DMS153 treated with DMSO at 0.1 percent for 48 hours (cell line): ENCODE results near the gene LGALS1.

Experiments
- DNase-seq: peaks from one replicate; lab custom pipeline; 2025; ENCODE audit not compliant: unreplicated experiment; lab: John Stamatoyannopoulos, UW

Gene LGALS1

GRCh38 chr22:37674951-37675929, at the start of gene LGALS1:
TSS of gene LGALS1 (plus strand) at chr22:37675636. CDS start at chr22:37675703, 67 bp downstream.
- DNase-seq: peak; percentile 45

DNA sequence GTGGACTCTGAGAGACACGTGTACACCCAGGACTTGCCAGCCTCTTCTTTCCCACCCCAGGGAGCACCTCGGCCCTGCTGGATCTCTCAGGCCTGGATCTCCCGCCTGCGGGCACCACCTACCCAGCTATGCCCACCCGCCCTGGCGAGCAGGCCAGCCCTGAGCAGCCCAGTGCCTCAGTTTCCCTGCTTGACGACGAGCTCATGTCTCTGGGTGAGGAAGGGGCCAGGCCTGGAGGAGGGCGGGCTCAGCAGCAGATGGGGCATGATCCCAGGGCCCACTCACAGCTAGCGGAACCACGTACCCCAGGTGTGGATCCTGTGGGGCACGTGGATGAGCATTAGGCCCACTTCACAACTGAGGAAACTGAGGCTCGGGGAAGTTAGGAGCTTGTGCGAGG, 49.7 kb upstream of the LGALS1 start:
- DNase-seq: no peak

GRCh38 chr22:37626144-37626543, 49.3 kb upstream of the LGALS1 start:
- no peak for DNase-seq

DNA sequence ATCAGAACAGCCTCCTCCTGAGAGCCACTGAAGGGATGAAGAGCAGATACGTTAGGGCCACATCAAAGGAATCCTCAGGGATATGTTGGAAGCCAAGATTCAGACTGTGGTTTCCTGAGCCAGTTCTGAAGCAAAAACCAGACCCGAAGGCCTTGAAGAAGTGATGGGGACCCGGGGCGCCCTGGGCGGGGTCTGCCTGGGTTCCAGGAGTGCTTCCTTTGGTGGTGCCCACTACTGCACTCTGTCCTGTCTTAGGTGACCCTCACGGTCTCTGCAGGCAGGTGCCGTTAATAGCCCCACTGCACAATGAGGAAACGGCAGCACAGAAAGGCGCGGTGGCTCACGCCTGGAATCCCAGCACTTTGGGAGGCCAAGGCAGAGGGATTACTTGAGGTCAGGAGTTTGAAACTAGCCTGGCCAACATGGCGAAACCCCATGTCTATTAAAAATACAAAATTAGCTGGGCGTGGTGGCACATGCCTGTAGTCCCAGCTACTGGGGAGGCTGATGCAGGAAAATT, 48.8 kb upstream of the LGALS1 start:
- DNase-seq: no peak

GRCh38 chr22:37627121-37627520, 48.3 kb upstream of the LGALS1 start:
- no peak for DNase-seq

DNA sequence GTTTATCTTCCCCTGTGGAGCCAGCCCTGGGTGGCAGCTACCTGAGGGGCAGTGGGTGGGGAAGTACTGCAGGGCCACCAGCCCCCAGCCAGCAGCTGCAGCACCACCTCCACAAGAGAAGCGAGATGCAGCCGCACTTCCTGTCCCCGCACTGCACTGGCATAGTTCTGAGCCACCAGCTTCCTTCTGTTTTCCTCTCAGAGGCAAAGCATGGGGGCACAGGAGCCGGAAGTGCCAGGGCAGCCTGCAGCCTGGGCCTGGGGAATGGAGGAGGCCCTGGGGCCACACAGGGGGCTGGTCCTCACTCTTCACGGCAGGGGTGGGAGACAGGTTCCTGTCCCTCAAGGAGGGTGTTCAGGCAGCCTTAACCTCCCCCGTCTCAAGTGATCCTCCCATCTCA, 47.9 kb upstream of the LGALS1 start:
- DNase-seq: no peak

GRCh38 chr22:37628830-37629229, 46.6 kb upstream of the LGALS1 start:
- no peak for DNase-seq

DNA sequence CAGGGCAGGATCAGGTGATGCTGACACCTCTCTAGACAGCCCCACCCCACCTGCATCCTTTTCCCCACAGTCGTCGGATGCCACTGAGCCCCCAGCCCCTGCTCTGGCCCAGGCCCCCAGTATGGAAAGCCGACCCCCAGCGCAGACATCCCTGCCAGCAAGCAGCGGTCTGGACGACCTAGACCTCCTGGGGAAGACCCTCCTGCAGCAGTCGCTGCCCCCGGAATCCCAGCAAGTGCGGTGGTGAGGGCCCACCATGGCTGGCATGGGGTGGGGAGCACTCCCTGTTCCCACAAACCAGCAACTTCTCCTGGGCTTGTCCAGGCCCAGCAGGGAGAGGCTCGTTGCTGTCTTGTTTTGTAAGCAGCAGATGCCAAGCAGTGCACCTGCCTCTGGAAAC, 45.5 kb upstream of the LGALS1 start:
- DNase-seq: no peak

- DNase-seq: no peak
These were observed 44.5 kb upstream of the LGALS1 start for GRCh38 chr22:37630839-37631435.

- no peak for DNase-seq
These were observed 43.8 kb upstream of the LGALS1 start for GRCh38 chr22:37631448-37632173.

DNA sequence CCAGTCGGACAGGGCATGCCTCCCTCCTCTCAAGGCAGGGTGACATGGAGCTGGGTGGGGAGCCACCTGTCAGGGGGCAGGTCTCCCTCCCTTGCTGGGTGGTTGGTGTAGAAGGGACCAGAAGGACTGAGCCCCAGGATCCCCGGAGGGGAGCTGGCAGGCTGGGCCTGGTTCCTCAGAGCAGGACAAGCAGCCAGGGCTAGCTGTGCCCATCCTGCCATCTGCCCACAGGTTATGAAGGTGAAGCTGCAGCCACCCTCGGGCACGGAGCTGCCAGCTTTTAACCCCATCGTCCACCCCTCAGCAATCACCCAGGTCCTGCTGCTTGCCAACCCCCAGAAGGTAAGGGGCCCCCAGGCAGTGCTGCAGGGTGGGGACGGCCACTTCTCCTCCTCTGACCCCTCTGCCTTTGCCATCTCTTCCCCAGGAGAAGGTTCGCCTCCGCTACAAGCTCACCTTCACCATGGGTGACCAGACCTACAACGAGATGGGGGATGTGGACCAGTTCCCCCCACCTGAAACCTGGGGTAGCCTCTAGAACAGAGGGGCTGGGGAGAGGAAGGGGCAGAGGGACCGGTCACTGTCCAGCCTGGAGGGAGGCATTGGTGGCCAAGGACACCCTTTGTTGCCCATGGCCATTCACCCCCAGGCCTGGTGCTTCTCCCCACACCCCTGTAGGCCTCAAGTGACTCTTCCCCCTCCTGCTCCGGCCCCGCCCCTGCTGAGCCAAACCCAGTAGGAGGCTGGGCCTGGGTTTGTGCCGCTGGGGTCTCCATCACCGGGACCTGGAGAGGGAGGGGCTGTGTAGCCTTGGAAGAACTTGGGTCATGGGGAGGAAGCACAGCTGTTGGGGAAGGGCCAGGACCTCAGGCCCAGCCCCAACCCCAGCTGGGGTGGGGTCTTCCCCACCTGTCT, 43.0 kb upstream of the LGALS1 start:
- DNase-seq: no peak

DNA sequence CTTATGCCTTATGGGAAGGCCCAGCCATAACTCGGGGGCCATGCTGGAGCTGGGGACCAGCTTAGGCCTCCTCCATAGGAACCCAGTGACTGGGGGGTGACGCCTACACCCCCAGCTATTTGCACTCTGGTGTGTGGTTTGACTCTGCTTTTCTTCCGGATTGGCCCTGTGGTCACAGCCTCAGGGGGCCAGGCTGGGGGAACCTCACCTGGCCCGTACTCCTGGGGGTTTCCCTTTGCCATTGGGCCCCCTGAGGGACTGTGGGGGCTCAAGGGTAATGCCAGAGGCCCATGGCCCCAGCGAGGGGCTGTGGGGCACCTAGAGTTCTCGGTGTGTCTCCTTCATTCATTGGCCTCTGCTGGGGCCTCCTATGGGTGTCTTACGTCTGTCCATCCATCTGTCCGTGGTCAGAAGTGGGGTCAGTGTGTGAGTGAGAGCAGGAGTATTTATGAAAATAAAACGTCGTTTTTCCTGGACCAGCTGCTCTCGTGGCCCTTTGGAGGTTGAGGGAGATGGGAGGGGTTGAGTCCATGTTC, 42.3 kb upstream of the LGALS1 start:
- DNase-seq: no peak

GRCh38 chr22:37633625-37634416, 41.6 kb upstream of the LGALS1 start:
- no peak for DNase-seq

GRCh38 chr22:37634417-37634924, 41.0 kb upstream of the LGALS1 start:
- no peak for DNase-seq

GRCh38 chr22:37635157-37635556, 40.3 kb upstream of the LGALS1 start:
- DNase-seq: no peak

GRCh38 chr22:37636186-37636948, 39.1 kb upstream of the LGALS1 start:
- no peak for DNase-seq

- no peak for DNase-seq
These were observed 38.5 kb upstream of the LGALS1 start for GRCh38 chr22:37636949-37637273.

GRCh38 chr22:37638391-37639069, 36.9 kb upstream of the LGALS1 start:
- DNase-seq: no peak
